Measurements from ENCODE around the gene GPR4.
"Not testable (repeated sequence)": the region's sequence is repeated elsewhere in the genome, so short reads cannot be mapped to it uniquely, and the experiment has no call there.

The GPR4 gene

GRCh38 chr19:45621976-45622503, 20.0 kb upstream of the GPR4 start:
- no peak for DNase-seq

- DNase-seq = no peak
These were observed 19.4 kb upstream of the GPR4 start for GRCh38 chr19:45621389-45621788.

DNA sequence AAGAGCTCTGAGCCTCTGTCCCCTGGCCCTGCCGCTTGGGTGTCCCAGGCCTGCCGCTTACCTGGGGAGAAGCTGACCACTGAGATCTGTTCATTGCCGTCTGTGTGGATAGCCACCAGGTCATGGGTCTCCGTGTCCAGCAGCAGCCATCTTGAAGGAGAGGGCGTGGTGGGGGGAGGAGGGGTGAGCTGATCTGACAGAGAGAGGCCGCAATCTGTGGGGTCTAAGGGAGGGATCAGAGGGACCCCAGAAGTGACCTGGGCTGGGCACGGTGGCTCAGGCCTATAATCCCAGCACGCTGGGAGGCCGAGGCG, 14.6 kb upstream of the GPR4 start:
- no peak for DNase-seq

GRCh38 chr19:45615795-45616703, 14.0 kb upstream of the GPR4 start:
- no peak for DNase-seq

DNA sequence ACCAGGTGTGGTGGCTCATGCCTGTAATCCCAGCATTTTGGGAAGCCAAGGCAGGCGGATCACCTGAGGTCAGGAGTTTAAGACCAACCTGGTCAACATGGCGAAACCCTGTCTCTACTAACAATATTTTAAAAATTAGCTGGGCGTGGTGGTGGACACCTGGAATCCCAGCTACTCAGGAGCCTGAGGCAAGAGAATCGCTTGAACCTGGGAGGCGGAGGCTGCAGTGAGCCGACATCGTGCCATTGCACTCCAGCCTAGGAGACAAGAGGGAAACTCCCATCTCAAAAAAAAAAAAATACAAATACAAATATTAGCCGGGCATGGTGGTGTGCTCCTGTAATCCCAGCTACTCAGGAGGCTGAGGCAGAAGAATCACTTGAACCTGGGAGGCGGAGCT, 13.0 kb upstream of the GPR4 start:
- not testable (repeated sequence) for DNase-seq

GRCh38 chr19:45613926-45614725, 12.1 kb upstream of the GPR4 start:
- DNase-seq = no peak

- DNase-seq = no peak
These were observed 6.9 kb upstream of the GPR4 start for GRCh38 chr19:45608948-45609347.

GRCh38 chr19:45607071-45608029, 5.3 kb upstream of the GPR4 start:
- peak; percentile 37 for DNase-seq

GRCh38 chr19:45601115-45601514, 897 bp downstream of the GPR4 start:
- DNase-seq = no peak

- no peak for DNase-seq
These were observed 1.6 kb downstream of the GPR4 start for GRCh38 chr19:45600340-45600885.

DNA sequence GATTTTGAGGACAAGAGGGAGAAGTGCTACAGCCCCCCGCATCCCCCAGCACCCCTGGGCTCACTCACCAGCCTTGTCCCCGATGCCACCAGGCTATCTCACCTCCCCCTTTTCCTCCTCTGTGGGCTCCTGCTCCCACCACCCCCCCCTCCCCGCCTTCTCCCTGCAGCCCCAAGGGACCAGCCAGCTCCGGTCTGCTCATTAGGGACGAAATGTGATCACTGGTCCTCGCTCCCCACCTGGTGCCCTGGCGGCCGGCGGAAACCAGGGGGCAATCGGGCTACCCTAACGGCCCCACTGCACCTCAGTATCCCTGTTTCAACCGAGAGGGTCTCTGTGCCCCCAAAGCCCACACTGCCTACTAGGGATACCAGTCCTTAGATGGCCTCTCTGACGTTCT, 2.7 kb downstream of the GPR4 start:
- DNase-seq = no peak

- DNase-seq = no peak
These were observed 3.6 kb downstream of the GPR4 start for GRCh38 chr19:45598267-45599001.

DNA sequence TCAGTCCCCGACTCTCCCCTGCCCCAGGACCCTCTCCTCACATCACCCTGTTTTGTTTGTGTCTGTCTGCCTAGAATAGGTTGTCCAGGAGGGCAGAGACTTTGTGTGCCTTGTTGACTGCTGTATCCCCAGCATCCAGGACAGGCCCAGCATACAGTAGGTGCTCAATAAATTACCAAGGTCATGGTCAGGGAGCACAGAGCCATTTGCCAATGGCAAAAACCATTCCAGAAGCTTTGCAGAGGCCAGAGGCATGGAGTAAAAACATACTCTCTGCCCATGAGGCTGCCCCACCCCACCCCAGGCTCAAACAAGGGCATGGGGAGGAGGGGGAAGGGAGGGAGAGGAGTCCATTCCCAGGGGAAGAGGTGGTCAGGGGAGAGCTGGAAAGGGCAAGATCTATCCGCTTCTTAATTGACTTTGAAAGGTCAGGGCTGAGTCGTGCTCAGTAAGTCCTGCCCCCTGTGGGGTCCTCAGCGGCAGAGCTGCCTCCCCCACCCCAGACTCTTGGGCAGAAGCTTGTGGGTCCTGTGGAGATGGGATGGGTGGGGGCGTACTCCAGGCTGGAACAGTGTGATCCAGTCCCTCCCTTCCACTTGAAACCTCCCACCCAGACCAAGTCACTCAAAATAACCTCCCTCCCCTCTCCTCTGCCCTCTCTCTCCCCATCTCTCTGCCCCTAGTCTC, 4.4 kb downstream of the GPR4 start:
- DNase-seq = no peak

GRCh38 chr19:45595814-45596213, 6.2 kb downstream of the GPR4 start:
- DNase-seq = no peak

DNA sequence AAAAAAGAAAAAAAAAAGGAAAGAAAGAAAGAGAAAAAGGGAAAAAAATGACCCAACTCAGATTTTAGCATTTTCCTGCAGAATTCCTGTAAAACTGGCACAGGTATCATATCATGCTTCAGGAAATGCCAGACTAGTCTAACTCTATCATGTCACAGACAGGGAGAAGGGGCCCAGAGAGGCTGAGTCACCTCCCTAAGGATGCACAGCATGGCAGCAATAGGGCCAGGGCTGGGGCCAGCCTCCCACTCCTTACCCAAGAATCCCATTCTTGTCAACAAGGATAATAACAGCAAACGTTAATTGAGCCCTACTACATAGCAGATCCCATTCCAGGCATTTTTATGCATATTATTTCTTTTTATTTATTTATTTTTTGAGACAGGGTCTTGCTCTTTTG, 8.5 kb downstream of the GPR4 start:
- DNase-seq = no peak

GRCh38 chr19:45592366-45592765, 9.6 kb downstream of the GPR4 start:
- DNase-seq = no peak

DNA sequence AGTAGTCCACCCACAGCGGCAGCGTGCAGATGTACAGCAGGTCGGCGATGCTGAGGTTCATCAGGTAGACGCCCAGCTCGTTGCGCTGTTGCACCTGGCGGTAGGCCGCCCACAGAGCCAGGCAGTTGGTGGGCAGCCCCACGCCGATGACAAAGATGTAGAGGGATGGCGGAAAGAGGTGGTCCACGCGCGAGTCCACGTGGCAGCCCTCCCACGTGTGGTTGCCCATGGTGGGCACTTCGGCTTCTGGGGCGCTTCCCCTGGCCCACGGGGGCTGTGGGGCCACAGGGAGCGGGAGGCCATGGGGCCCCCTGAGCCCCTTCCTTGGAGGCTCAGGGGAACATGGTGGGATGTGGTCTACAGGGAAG, 10.4 kb downstream of the GPR4 start:
- no peak for DNase-seq

- no peak for DNase-seq
These were observed 10.9 kb downstream of the GPR4 start for GRCh38 chr19:45591004-45591637.

DNA sequence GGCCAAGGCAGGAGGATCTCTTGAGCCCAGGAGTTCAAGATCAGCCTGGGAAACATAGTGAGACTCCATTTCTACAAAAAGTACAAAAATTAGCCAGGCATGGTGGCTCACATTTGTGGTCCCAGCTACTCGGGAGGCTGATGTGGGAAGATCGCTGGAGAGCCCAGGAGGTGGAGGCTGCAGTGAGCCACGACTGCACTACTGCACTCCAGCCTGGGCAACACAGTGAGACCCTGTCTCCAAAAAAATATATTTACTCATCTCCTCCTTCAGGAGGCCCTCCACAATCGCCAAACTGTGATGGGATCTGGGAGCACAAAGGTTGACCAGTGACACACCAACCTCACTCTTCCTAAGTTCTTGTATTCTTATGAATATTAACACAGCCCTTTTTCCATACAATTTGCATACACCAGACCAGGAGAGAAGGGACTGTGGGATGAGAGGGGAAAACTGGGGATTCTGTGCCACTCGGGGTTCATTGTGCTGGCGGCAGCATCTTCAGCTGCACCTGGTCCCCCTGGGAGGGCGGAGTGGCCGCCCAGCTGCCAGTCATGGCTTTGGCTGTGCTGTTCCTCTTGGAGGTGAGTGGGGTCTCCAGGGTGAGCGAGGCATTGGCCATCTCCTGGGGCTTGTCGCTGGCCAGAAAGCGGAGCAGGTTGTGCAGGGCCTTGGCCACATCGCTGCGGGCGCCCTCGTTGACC, 11.6 kb downstream of the GPR4 start:
- no peak for DNase-seq

- DNase-seq = no peak
These were observed 12.2 kb downstream of the GPR4 start for GRCh38 chr19:45589768-45590167.
